Gastrocnemius medialis (tissue), 4 donors: ENCODE measurements around the gene LIMCH1. TPM values are rescaled to one million over a fixed set of nuclear protein-coding genes. Genes with fewer than 3 reads are reported as not detected.

Experiments used
- ATAC-seq, 2 donors: fragments of 150-250 bp; one replicate each; pipeline ENCODE4 v1.9.1; 2016
- DNase-seq, 2 donors: peaks; one replicate each; pipeline ENCODE4 v3.0.0-alpha.2; 2019
- H3K27ac ChIP-seq, 4 donors: fragments of 200-600 bp; sonication (generic); 1 replicate in 1 of 4; 2 replicates in 3 of 4; pipeline ENCODE4 v1.5.1; 2016 to 2018; ENCODE audit warnings: mild to moderate bottlenecking in 2 of 4, moderate library complexity in 1 of 4
- H3K27me3 ChIP-seq, 3 donors: fragments of 200-600 bp; sonication (generic) in 2 of 3; 1 replicate in 1 of 3; 2 replicates in 2 of 3; pipeline versions ENCODE4 v1.5.1 to v1.6.0; 2016 to 2019; ENCODE audit warnings: mild to moderate bottlenecking in 1 of 3, moderate library complexity in 1 of 3
- H3K36me3 ChIP-seq, 2 donors: fragments of 200-600 bp; sonication (generic) in 1 of 2; one replicate each; pipeline ENCODE4 v1.5.1; 2017 to 2018
- H3K4me1 ChIP-seq, 2 donors: fragments of 200-600 bp; sonication (generic) in 1 of 2; one replicate each; pipeline ENCODE4 v1.5.1; 2016 to 2017; ENCODE audit warnings: mild to moderate bottlenecking in 2 of 2
- H3K4me3 ChIP-seq, 4 donors: fragments of 200-600 bp; sonication (generic) in 3 of 4; 1 replicate in 1 of 4; 2 replicates in 3 of 4; pipeline ENCODE4 v1.5.1; 2016 to 2019; ENCODE audit warnings: mild to moderate bottlenecking in 2 of 4
- H3K9me3 ChIP-seq, 3 donors: fragments of 200-600 bp; sonication (generic) in 2 of 3; 1 replicate in 1 of 3; 2 replicates in 2 of 3; pipeline ENCODE4 v1.5.1; 2016 to 2019
- POLR2A ChIP-seq, 2 donors: fragments of 450-650 bp; IDR thresholded peaks; one replicate each; pipeline ENCODE4 v1.6.1; 2017; ENCODE audit warnings: antibody characterized with exemption in 2 of 2, mild to moderate bottlenecking in 2 of 2, moderate library complexity in 2 of 2
- in situ Hi-C, 4 donors: fragments of 200-750 bp; cut with MboI; loops; one replicate each; pipeline versions ENCODE4 v1.15.0 to v1.8.0; 2017; ENCODE audit warnings: low sequenced_read_pairs in 4 of 4
- intact Hi-C: fragments of 100-400 bp; cut with DNase I; formaldehyde crosslinking; loops from one replicate; pipeline ENCODE4 v1.15.1; 2023; ENCODE audit warnings: low total_unique reads
- total RNA-seq, 4 donors: library from RNA; depleted of rRNA; stranded (reverse); fragments of >200 nt; gene quantifications; one replicate each; pipeline versions ENCODE4 v1.1.0 to v1.2.3, GENCODE V29; 2016
- TF ChIP-seq, protein P1 (sequence below), 5 experiments: fragments of 450-650 bp in 3 of 5; fragments of 200-600 bp in 2 of 5; sonication (generic) in 2 of 5; IDR thresholded peaks in 4 of 5; conservative IDR thresholded peaks in 1 of 5; 1 replicate in 4 of 5; 2 replicates in 1 of 5; pipeline ENCODE4 v1.5.1; 2016 to 2019; ENCODE audit warnings: antibody characterized with exemption in 5 of 5, mild to moderate bottlenecking in 3 of 5, moderate library complexity in 3 of 5

LIMCH1 gene
- total RNA-seq, 4 donors from 2014 or later = 36.2 to 71.4 (median 52.1) TPM

DNA sequence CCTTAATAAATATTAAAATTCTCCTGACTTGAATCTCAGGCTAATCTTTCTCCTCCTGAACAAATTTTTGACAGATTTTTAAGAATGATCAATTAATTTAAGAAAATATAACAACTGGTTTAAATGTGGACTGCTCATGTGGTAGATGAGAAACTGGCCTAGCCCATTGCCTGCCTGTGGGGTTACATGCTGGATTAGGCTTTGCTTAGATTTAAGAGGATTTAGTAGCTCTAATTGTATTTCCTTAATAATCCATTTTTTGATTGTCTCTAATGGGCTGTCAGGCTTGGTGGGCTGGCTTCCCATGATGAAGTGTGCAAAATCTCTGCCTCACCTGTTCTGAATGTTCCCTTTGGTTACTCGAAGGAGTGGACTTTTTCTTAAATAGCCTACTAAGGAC lies 27.8 kb upstream of the LIMCH1 start:
- TF ChIP-seq POLR2A (IDR thresholded peaks at IDR 0.05) = no peak
- TF ChIP-seq, protein P1, sequence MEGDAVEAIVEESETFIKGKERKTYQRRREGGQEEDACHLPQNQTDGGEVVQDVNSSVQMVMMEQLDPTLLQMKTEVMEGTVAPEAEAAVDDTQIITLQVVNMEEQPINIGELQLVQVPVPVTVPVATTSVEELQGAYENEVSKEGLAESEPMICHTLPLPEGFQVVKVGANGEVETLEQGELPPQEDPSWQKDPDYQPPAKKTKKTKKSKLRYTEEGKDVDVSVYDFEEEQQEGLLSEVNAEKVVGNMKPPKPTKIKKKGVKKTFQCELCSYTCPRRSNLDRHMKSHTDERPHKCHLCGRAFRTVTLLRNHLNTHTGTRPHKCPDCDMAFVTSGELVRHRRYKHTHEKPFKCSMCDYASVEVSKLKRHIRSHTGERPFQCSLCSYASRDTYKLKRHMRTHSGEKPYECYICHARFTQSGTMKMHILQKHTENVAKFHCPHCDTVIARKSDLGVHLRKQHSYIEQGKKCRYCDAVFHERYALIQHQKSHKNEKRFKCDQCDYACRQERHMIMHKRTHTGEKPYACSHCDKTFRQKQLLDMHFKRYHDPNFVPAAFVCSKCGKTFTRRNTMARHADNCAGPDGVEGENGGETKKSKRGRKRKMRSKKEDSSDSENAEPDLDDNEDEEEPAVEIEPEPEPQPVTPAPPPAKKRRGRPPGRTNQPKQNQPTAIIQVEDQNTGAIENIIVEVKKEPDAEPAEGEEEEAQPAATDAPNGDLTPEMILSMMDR (IDR thresholded peaks at IDR 0.05 in 4 of 5, conservative IDR thresholded peaks at IDR 0.05 in 1 of 5) = no peak
- DNase-seq (no peak), ATAC-seq (no peak)
- Histone ChIP-seq H3K36me3 (no peaks in the 10 kb centered on the region), H3K4me1 (peaks cover 4 to 10% of the 10 kb centered on the region in 2 donors), H3K27me3 (no peaks in the 10 kb centered on the region), H3K9me3 (no peaks in the 10 kb centered on the region), H3K27ac (no peak overlapping the region), H3K4me3 (no peak overlapping the region)
- intact Hi-C loops (no loop called here), in situ Hi-C loops (no loop called here)

DNA sequence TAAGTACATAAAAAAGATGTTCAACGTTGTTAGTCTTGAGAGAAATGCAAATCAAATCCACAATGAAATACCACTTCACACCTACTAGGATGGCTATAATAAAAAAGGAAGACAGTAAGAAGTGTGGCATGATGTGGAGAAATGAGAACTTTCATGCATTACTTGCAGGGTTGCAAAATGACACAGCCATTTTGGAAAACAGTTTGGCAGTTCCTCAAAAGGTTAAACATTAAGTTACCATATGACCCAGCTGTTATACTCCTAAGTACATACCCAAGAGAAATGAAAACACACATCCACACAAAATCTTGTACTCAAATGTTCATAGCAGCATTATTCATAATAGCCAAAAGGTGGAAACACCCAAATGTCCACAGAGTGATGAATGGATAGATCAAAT lies 25.8 kb upstream of the LIMCH1 start:
- Histone ChIP-seq H3K4me1 (peaks cover 0 to 10% of the 10 kb centered on the region in 2 donors), H3K27me3 (no peaks in the 10 kb centered on the region), H3K9me3 (no peaks in the 10 kb centered on the region), H3K4me3 (no peak overlapping the region), H3K27ac (no peak overlapping the region), H3K36me3 (no peaks in the 10 kb centered on the region)
- TF ChIP-seq POLR2A (IDR thresholded peaks at IDR 0.05) = no peak
- TF ChIP-seq, protein P1 (IDR thresholded peaks at IDR 0.05 in 4 of 5, conservative IDR thresholded peaks at IDR 0.05 in 1 of 5) = no peak
- in situ Hi-C loops = no loop called here
- DNase-seq (no peak), ATAC-seq (no peak)
- intact Hi-C loops = no loop called here

DNA sequence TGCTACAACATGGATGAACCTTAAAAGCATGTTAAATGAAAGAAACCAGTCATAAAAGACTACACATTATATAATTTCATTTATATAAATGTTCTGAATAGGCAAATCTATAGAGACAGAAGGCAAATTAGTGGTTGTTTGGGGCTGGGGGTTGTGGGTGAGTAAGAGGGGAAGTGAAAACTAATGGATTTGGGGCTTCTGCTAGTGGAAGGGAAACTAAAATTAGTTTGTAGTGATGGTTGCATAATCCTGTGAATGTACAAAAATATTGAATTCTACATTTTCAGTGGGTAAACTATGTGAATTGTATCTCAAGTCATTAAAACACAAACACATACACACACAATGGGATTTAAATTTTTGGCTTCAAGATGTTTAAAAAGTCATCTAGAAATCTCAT lies 25.4 kb upstream of the LIMCH1 start:
- H3K27ac ChIP-seq = no peak overlapping the region
- intact Hi-C loops (no loop called here), in situ Hi-C loops (no loop called here)
- TF ChIP-seq POLR2A (IDR thresholded peaks at IDR 0.05) = no peak
- TF ChIP-seq, protein P1 (IDR thresholded peaks at IDR 0.05 in 4 of 5, conservative IDR thresholded peaks at IDR 0.05 in 1 of 5) = no peak
- no peaks in the 10 kb centered on the region for H3K36me3 ChIP-seq
- no peak overlapping the region for H3K4me3 ChIP-seq
- H3K4me1 ChIP-seq = peaks cover 0 to 12% of the 10 kb centered on the region in 2 donors
- ATAC-seq (no peak), DNase-seq (no peak)
- no peaks in the 10 kb centered on the region for H3K27me3 ChIP-seq
- no peaks in the 10 kb centered on the region for H3K9me3 ChIP-seq

DNA sequence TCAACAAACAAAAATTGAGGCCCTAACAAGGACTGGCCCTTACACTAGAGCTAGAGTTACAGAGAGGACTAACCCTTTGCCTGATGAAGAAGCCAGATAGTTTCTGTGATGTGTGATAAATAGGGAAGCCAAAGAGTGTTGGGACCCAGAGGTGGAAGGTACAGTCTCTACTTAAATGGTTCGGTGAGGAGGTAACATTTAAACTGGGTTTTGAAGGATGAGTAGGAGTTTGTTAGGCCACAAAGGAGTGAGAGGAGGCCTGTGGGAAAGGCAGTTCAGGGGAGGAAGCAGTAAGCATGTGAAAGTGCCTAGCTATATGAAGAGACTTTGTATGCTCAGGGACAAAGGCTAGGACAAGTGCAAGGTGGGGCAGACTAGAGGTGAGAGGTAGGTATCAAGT lies 23.8 kb upstream of the LIMCH1 start:
- Histone ChIP-seq H3K36me3 (no peaks in the 10 kb centered on the region), H3K4me1 (peaks cover 0 to 10% of the 10 kb centered on the region in 2 donors), H3K27ac (no peak overlapping the region), H3K27me3 (no peaks in the 10 kb centered on the region), H3K9me3 (no peaks in the 10 kb centered on the region), H3K4me3 (no peak overlapping the region)
- no peak for TF ChIP-seq POLR2A (IDR thresholded peaks at IDR 0.05)
- TF ChIP-seq, protein P1 (IDR thresholded peaks at IDR 0.05 in 4 of 5, conservative IDR thresholded peaks at IDR 0.05 in 1 of 5) = no peak
- in situ Hi-C loops = no loop called here
- ATAC-seq = no peak
- intact Hi-C loops = no loop called here
- no peak for DNase-seq

DNA sequence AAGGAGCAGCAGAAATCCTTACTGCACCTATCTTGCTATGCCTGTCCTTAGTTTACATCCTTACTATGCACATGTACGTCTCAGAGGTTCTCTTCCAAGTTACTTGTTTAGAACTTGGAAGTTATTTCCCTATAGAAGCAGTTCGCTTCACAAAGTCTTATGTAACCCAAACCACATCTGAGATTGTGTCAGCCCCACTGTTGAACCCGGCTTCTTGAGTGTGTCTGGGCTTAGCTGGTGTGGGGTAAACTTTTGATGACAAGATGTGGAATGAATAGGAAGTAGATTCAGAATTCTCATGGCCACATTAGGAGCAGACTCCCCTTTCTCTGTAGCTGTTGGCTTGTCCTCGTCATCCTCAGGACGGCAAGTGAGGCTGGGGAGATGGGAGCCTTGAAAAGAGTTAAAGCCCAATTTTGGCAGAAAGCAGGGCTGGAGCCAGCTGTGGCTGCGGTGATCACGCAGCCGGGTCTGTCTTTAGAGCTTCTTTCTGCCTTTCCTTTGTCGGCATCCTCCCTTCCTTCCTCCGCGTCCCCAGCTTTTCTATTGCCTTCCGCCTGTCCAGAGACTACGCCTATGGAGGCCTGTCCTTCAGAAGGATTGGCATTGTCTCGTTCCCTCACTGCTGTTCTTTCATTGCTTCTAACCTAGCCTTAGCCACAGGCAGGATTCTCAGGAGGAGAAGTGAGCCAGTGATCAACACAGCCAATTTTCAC lies 23.0 kb upstream of the LIMCH1 start:
- Histone ChIP-seq H3K36me3 (no peaks in the 10 kb centered on the region), H3K4me3 (no peak overlapping the region), H3K4me1 (peaks cover 0 to 4% of the 10 kb centered on the region in 2 donors), H3K9me3 (no peaks in the 10 kb centered on the region), H3K27ac (no peak overlapping the region), H3K27me3 (no peaks in the 10 kb centered on the region)
- in situ Hi-C loops (no loop called here), intact Hi-C loops (no loop called here)
- ATAC-seq (no peak), DNase-seq (no peak)
- TF ChIP-seq, protein P1 (IDR thresholded peaks at IDR 0.05 in 4 of 5, conservative IDR thresholded peaks at IDR 0.05 in 1 of 5) = no peak
- TF ChIP-seq POLR2A (IDR thresholded peaks at IDR 0.05) = no peak
